Measurements from ENCODE around the gene RC3H1. TPM values are rescaled to one million over a fixed set of nuclear protein-coding genes. Genes with fewer than 3 reads are reported as not detected.

The RC3H1 gene
- total and polyA plus RNA-seq, 2 of the 8 experiments (the other 6 are each of a cell fraction or from before 2014, with no cell fraction given): 7.4 to 32.2 TPM

- TF ChIP-seq RBBP5 (IDR thresholded peaks at IDR 0.05; ENCODE audit: borderline replicate concordance, low read depth, low read length): no peak
- TF ChIP-seq FOSL1 (IDR thresholded peaks at IDR 0.05; ENCODE audit: insufficient read depth, low read depth, low read length): no peak
- no peak for TF ChIP-seq RXRA (IDR thresholded peaks at IDR 0.05; ENCODE audit: insufficient read depth, low read depth, low read length)
- TF ChIP-seq EZH2 (IDR thresholded peaks at IDR 0.05; ENCODE audit: low read depth, low read length, severe bottlenecking): no peak
- no peak for TF ChIP-seq NRF1 (IDR thresholded peaks at IDR 0.05; ENCODE audit: low read depth, low read length)
Measured at GRCh38 chr1:173937062-173937461, 85.1 kb downstream of the RC3H1 start (continued).

All from H1 (cell line).